Fibroblast of pulmonary artery (primary cell): ENCODE measurements around the gene ESPN.
A peak's percentile ranks its signal among the peaks of the same experiment; 100 is the strongest.

Experiments
- DNase-seq: peaks from one replicate; pipeline ENCODE4 v3.0.0-alpha.2; 2010; ENCODE audit warnings: low read depth
- H3K4me3 ChIP-seq: replicated peaks from 2 replicates; pipeline ENCODE4 v1.5.1; 2011; ENCODE audit warnings: low read depth, mild to moderate bottlenecking, control low read depth, low read length, moderate library complexity
- CTCF ChIP-seq: IDR thresholded peaks from 2 replicates; pipeline ENCODE4 v1.5.1; 2011; ENCODE audit warnings: mild to moderate bottlenecking, control low read depth, low read length, inconsistent platforms; ENCODE audit errors: missing control alignments

The ESPN gene

GRCh38 chr1:6496890-6497214 lies 72.3 kb downstream of the ESPN start:
- no peak for DNase-seq
- TF ChIP-seq CTCF, result no peak
- peak overlapping the region; percentile 67 for H3K4me3 ChIP-seq

GRCh38 chr1:6497215-6497866 lies 72.8 kb downstream of the ESPN start:
- TF ChIP-seq CTCF, result no peak
- H3K4me3 ChIP-seq, result peak overlapping the region; percentile 67

GRCh38 chr1:6497867-6498575 lies 73.4 kb downstream of the ESPN start:
- H3K4me3 ChIP-seq, result peak overlapping the region; percentile 67
- no peak for TF ChIP-seq CTCF
- DNase-seq, result no peak

More at GRCh38 chr1:6497215-6497866, 72.8 kb downstream of the ESPN start:
- DNase-seq, result peak; percentile 42

GRCh38 chr1:6498576-6499111 lies 74.1 kb downstream of the ESPN start:
- H3K4me3 ChIP-seq, result no peak overlapping the region
- no peak for DNase-seq
- TF ChIP-seq CTCF, result no peak

GRCh38 chr1:6499296-6499695 lies 74.7 kb downstream of the ESPN start:
- TF ChIP-seq CTCF, result no peak
- H3K4me3 ChIP-seq, result no peak overlapping the region
- DNase-seq, result no peak

GRCh38 chr1:6500544-6501278 lies 76.1 kb downstream of the ESPN start:
- H3K4me3 ChIP-seq, result no peak overlapping the region
- no peak for DNase-seq
- no peak for TF ChIP-seq CTCF
